Rectal smooth muscle tissue (tissue), 1 donor: Measurements from ENCODE around the gene OSBP.

ENCODE experiments used
- H3K27ac ChIP-seq: one replicate; pipeline ENCODE4 v1.7.0; 2013; ENCODE audit warnings: low read depth, low read length, inconsistent platforms
- H3K27me3 ChIP-seq: one replicate; pipeline ENCODE4 v1.7.0; 2013; ENCODE audit warnings: low read length; ENCODE audit not compliant: control insufficient read depth, insufficient read depth
- H3K36me3 ChIP-seq: one replicate; pipeline ENCODE4 v1.7.0; 2013; ENCODE audit warnings: low read length; ENCODE audit not compliant: control insufficient read depth, insufficient read depth
- H3K4me1 ChIP-seq: one replicate; pipeline ENCODE4 v1.7.0; 2013; ENCODE audit warnings: low read length; ENCODE audit not compliant: control insufficient read depth, insufficient read depth
- H3K4me3 ChIP-seq: one replicate; pipeline ENCODE4 v1.7.0; 2013; ENCODE audit warnings: low read length
- H3K9ac ChIP-seq: one replicate; pipeline ENCODE4 v1.7.0; 2013; ENCODE audit warnings: low read length

OSBP gene

DNA sequence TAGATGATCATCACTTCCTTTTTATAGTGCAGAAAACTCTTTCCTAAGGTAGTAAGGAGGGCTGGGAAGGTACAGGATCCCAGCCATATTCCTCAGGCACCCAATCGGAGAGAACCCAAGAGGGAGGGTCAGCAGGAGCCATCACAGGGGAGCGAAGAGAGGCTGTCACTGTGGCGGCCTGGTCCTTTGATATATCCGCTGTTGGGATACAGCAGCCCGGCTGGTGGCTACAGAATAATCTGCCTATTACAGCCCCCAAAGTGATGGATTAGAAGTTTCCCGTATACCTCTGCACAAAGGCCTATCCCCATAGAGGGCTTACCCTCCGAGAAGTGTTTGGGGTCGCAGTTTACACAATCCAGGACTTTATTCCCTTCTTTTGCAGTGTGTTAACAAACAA is 55.7 kb downstream of the OSBP start:
- peak overlapping the region; percentile 98 for H3K4me3 ChIP-seq
- peaks cover 2% of the 10 kb centered on the region for H3K4me1 ChIP-seq
- no peaks in the 10 kb centered on the region for H3K27me3 ChIP-seq
- H3K9ac ChIP-seq, result no peak overlapping the region
- H3K27ac ChIP-seq, result no peak overlapping the region
- no peaks in the 10 kb centered on the region for H3K36me3 ChIP-seq

DNA sequence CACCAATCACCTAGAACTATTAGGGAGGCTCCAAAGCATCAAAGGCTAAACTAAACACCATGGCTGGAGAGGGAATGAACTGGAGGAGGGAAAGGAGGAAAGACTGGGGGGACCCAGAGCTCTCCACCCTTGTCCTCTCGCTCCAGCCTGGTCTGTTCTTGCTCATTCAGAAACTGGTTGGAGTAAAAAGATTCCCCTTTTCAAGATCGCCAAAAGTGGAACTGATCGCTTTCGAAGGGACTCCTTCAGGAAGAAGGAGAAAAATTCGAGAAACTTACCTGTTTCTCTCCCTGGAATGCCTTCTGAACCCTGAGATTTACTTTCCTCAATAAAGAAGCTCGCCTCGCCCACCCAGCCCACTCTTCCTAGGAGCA is 57.3 kb downstream of the OSBP start:
- Histone ChIP-seq H3K27ac (no peak overlapping the region), H3K4me1 (peaks cover 2% of the 10 kb centered on the region), H3K9ac (no peak overlapping the region), H3K27me3 (no peaks in the 10 kb centered on the region), H3K4me3 (no peak overlapping the region), H3K36me3 (no peaks in the 10 kb centered on the region)

DNA sequence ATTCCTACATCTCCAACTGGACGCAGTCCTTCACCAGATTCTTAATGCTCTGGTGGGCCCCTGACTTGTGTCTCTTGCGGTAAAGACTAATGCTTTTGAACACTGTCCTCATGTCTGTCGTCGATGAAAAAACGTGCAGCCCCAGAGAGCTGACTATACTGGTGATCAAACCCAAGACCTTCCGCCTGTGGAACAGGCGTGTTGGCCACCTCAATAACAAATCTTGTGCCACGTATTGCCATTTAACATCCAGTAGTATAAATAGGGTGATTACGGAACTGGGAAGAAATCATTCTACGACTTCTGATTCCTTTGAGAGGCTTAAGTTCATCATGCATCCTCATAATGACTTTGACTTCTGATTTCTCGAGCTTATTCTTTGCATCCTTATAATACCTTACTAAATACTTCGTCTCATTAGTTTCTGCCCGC is 58.6 kb downstream of the OSBP start:
- Histone ChIP-seq H3K36me3 (no peaks in the 10 kb centered on the region), H3K27me3 (no peaks in the 10 kb centered on the region), H3K4me3 (no peak overlapping the region), H3K9ac (no peak overlapping the region), H3K27ac (no peak overlapping the region), H3K4me1 (peaks cover 2% of the 10 kb centered on the region)

DNA sequence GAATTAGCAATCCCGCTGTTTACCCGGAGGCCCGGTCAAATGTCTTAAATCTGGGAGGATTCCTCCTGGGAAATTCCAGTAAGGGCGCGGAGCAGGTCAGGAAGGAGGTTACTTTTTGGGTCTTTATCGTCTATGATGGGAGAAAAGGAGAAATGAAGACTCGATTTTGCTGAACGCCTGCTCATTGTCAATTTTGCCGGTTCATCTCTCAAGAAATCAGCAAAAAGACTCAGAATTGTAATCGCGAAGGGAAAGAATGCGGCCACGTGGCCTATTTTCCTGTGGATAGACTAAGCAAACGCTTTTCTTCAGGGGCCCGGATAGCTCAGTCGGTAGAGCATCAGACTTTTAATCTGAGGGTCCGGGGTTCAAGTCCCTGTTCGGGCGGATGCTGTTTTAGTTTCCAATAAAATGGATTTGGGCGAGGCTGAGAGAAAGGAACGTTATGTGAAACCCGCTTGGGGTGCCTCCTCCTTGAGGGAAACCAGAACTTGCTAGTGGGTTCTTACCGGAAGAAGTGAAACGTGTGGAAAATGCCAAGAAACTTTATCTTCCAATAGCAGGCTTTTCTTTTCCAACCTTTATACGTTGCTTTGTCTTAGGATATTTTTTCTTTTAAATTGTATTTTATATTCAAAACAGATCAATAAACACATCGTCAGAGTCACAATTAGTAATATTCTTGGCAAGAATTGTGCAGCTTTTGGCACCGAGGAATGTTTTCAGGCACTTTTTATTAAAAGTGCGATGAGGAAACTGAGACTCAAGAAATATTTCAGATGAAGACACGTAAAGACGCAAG is 59.3 kb downstream of the OSBP start:
- Histone ChIP-seq H3K27me3 (no peaks in the 10 kb centered on the region), H3K4me1 (peaks cover 2% of the 10 kb centered on the region), H3K27ac (no peak overlapping the region), H3K9ac (no peak overlapping the region), H3K36me3 (no peaks in the 10 kb centered on the region), H3K4me3 (peak overlapping the region; percentile 40)

DNA sequence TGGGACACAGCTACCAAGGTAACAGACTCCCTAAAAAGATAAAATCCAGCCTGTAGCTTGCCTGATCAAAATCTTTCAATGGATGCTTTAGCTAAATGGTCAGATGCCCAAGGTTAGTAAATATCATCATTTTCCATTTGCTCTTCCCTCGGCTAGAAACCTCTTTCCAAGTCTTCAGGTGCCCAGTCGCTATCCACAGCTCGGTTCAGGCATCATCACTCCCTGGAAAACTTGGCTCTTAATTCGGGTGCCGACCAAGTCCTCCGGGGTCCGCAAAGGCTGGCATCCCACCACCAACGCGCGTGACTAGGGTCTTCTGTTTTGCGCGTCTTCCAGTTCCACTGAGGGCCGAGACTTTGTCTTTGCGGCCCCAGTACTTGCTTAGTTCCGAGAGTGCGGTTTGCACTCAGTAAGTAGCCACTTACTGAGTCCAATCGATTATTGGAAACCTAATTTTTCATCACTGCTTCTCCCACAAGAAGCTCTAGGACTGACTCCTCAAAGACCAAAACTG is 59.9 kb downstream of the OSBP start:
- no peaks in the 10 kb centered on the region for H3K4me1 ChIP-seq
- H3K9ac ChIP-seq, result no peak overlapping the region
- H3K36me3 ChIP-seq, result no peaks in the 10 kb centered on the region
- H3K4me3 ChIP-seq, result peak overlapping the region; percentile 40
- no peaks in the 10 kb centered on the region for H3K27me3 ChIP-seq
- H3K27ac ChIP-seq, result no peak overlapping the region

DNA sequence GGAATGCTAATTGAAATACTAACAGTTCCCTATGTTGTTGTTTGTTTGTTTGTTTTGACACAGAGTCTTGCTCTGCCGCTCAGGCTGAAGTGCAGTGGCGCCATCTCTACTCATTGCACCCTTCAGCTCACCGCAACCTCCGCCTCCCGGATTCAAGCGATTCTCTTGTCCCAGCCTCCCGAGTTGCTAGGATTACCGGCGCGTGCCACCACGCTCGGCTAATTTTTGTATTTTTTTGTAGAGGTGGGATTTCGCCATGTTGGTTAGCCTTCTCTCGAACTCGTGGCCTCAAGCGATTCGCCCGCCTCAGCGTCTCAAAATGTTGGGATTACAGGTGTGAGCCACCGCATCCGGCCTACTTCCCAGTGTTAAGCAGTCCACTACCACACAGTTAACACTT is 62.3 kb downstream of the OSBP start:
- Histone ChIP-seq H3K36me3 (no peaks in the 10 kb centered on the region), H3K27ac (no peak overlapping the region), H3K27me3 (no peaks in the 10 kb centered on the region), H3K4me1 (no peaks in the 10 kb centered on the region), H3K9ac (no peak overlapping the region), H3K4me3 (no peak overlapping the region)

DNA sequence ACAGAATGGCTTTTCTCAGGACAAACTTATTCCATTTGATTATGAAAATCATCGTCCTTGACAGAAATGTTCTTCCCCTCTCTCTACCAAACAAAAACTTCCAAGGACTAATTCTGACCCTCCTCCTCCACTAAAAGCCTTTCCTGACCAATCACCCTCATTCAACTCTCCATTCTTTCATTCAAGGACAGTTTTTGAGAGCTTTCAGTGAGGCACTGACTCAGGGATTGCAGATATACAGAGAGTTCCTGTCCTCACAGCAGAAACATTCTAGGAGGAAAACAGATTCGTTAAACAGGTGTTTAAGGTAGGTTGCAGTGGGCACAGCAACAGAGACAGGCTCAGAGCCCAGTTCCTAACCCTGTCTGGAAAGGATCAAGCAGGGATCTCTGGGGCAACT is 62.7 kb downstream of the OSBP start:
- Histone ChIP-seq H3K27ac (no peak overlapping the region), H3K4me3 (no peak overlapping the region), H3K4me1 (no peaks in the 10 kb centered on the region), H3K27me3 (no peaks in the 10 kb centered on the region), H3K36me3 (no peaks in the 10 kb centered on the region), H3K9ac (no peak overlapping the region)

DNA sequence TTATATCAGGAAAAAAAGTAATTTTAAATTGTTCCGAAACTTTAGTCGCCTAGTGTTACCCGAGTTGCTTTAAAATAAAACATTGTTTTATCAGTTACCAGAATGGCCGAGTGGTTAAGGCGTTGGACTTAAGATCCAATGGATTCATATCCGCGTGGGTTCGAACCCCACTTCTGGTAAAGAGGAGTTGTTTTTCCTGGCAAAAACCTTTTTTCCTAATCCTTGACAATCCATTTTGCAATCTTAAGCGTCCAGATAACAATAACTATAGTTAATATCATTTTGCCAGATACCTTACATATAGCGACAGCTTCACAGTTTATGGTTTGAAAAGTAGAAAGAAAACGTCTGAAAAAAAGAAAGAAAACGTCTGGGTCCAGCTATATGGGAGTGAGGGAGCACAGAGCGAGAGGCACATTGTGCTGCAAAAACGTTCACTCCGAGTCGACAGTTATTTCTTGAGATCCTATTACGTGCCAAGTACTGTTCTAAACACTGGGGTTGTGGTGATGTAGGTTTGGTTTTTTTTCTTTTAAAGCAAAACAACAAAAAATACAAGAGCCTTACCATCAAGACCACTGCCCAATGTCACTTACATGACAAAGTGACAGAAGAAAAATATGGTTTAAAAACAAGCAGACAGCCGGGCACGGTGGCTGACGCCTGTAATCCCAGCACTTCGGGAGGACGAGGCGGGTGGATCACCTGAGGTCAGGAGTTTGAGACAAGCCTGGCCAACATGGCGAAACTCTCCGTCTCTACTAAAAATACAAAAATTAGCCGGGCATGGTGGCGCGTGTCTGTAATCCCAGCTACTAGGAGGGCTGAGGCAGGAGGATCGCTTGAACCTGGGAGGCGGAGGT is 63.7 kb downstream of the OSBP start:
- Histone ChIP-seq H3K27me3 (no peaks in the 10 kb centered on the region), H3K36me3 (no peaks in the 10 kb centered on the region), H3K4me1 (no peaks in the 10 kb centered on the region), H3K4me3 (peak overlapping the region; percentile 67), H3K27ac (peak overlapping the region; percentile 66), H3K9ac (peak overlapping the region; percentile 2)

DNA sequence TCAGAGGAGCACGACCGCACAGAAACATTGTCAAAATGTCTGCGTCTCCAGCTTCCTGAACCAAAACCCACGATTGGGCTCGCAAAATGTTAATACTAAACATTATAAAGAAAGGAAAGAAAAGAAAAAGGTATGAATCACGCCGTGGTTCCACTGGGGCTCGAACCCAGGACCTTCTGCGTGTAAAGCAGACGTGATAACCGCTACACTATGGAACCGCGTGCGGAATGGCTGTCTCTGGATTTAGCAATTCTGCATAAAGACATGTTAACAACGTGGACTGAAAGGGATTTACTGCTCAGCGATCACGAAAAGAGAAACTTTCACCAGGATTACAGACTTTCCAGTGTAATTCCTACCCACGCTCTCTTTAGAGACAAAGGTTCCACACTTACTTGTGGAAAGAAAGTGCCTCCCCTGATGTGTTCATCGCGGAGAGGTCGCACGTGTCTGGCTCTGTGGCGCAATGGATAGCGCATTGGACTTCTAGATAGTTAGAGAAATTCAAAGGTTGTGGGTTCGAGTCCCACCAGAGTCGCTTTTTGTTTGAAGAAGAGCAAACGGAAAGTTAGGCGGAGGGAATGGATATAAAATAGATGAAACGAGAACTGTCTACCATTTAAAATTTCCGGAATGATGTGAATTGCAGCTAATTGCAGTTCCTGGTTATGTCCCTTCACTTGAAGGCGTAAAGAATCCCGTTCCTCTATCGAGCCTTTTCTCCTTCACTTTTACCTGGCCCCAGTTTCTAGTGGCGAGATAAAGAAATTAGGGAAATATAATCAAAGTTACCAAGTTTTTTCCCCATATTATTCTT is 64.5 kb downstream of the OSBP start:
- no peaks in the 10 kb centered on the region for H3K4me1 ChIP-seq
- no peaks in the 10 kb centered on the region for H3K36me3 ChIP-seq
- H3K27ac ChIP-seq, result peak overlapping the region; percentile 66
- H3K27me3 ChIP-seq, result no peaks in the 10 kb centered on the region
- peak overlapping the region; percentile 67 for H3K4me3 ChIP-seq
- peak overlapping the region; percentile 39 for H3K9ac ChIP-seq

DNA sequence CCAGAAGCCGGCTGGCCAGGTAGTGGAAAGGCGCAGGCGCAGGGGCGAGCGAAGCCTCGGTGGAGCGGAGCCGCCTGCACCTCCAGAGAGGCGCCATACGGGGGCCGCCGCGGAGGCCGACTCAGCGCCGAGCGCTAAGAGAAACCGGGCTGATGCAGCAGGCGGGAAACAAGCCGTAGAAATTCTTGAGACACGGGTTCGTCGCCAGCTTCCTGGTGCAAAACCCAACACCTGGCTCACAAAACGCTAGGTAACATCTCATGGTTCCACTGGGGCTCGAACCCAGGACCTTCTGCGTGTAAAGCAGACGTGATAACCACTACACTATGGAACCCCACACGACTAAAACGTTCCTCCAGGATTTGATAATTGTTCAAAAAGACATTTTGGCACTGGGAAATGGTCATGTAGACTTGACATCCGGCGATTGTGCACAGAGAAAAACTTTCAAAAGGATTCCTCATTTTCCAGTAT is 65.2 kb downstream of the OSBP start:
- Histone ChIP-seq H3K4me1 (no peaks in the 10 kb centered on the region), H3K27me3 (no peaks in the 10 kb centered on the region), H3K9ac (peak overlapping the region; percentile 39), H3K36me3 (no peaks in the 10 kb centered on the region), H3K4me3 (peak overlapping the region; percentile 67), H3K27ac (peak overlapping the region; percentile 66)

DNA sequence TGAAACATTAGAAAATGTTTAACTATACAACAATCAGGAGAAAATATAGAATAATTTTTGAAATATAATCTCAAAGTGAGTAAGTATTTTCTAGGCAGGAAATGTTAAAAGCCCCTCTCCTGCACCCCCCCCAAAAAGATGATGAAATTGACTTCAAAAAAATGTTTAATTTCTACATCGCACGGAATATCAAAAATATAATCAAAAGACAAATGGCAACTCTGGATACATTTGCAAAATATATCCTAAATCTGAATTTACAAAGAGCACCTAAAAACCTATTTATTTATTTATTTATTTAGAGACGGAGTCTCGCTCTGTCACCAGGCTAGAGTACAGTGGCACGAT is 67.3 kb downstream of the OSBP start:
- Histone ChIP-seq H3K4me1 (no peaks in the 10 kb centered on the region), H3K27ac (no peak overlapping the region), H3K9ac (no peak overlapping the region), H3K36me3 (no peaks in the 10 kb centered on the region), H3K4me3 (no peak overlapping the region), H3K27me3 (no peaks in the 10 kb centered on the region)
